GM10266 (cell line): ENCODE measurements around the gene LMBR1.
"Not testable (repeated sequence)": the region's sequence is repeated elsewhere in the genome, so short reads cannot be mapped to it uniquely, and the experiment has no call there.

Experiments used
- DNase-seq: peaks from one replicate; pipeline ENCODE4 v3.0.0; 2012; ENCODE audit errors: extremely low spot score
- TF ChIP-seq, protein P1 (sequence below): IDR thresholded peaks from 2 replicates; pipeline ENCODE4 v1.5.1; 2012; ENCODE audit warnings: mild to moderate bottlenecking, low read depth; ENCODE audit not compliant: control insufficient read depth, insufficient read depth; ENCODE audit errors: missing control alignments

The LMBR1 gene

DNA sequence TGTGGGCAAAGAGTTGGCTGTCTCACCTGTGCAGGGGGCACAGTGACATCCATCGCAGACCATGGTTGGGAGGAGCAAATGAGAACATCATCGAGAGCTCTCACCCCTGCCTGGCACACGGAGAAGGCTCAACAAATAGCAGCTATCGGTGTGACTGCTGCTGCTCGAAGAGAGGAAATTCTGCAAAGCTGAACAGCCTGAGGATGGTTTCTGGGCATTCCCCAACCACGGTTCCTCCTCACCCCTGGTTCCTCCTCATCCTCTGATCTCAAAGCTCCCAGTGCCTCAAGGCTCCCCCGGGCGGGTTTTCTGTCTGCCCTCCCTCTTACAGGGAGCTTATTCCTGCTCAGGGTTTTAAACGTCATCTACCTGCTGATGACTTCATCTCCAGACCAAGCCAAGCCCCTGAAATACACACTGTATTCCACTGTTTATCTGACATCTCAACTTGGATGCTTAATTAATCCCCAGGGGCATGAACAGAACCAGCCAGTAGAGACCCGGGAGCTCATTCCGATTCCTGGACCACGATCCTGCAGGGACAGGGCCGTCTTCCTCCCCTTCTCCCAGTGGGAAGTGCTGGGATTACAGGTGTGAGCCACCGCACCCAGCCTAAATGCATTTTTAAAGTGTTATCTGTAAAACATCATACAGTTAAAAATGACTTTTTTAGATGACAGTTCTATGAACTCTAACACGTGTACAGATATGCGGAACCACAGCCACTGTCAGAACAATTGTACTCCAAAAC, 37.0 kb upstream of the LMBR1 start:
- TF ChIP-seq, protein P1, sequence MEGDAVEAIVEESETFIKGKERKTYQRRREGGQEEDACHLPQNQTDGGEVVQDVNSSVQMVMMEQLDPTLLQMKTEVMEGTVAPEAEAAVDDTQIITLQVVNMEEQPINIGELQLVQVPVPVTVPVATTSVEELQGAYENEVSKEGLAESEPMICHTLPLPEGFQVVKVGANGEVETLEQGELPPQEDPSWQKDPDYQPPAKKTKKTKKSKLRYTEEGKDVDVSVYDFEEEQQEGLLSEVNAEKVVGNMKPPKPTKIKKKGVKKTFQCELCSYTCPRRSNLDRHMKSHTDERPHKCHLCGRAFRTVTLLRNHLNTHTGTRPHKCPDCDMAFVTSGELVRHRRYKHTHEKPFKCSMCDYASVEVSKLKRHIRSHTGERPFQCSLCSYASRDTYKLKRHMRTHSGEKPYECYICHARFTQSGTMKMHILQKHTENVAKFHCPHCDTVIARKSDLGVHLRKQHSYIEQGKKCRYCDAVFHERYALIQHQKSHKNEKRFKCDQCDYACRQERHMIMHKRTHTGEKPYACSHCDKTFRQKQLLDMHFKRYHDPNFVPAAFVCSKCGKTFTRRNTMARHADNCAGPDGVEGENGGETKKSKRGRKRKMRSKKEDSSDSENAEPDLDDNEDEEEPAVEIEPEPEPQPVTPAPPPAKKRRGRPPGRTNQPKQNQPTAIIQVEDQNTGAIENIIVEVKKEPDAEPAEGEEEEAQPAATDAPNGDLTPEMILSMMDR = no peak
- no peak for DNase-seq

DNA sequence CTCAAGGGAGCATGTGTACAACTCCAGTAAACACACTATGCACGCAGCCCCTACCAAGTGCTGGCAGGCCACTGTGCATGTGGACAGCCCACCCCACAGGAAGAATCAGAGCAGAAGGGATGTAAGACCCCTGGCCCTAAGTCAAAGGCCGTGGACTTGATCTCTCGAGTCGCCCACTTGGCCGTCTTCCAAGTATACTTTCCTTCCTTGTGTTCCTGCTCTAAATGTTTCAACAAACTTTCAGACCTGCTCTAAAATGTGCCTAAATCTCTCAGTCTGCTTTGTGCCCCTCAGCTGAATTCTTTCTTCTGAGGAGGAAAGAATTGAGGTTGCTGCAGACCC, 35.4 kb upstream of the LMBR1 start:
- DNase-seq = no peak
- TF ChIP-seq, protein P1 = no peak

DNA sequence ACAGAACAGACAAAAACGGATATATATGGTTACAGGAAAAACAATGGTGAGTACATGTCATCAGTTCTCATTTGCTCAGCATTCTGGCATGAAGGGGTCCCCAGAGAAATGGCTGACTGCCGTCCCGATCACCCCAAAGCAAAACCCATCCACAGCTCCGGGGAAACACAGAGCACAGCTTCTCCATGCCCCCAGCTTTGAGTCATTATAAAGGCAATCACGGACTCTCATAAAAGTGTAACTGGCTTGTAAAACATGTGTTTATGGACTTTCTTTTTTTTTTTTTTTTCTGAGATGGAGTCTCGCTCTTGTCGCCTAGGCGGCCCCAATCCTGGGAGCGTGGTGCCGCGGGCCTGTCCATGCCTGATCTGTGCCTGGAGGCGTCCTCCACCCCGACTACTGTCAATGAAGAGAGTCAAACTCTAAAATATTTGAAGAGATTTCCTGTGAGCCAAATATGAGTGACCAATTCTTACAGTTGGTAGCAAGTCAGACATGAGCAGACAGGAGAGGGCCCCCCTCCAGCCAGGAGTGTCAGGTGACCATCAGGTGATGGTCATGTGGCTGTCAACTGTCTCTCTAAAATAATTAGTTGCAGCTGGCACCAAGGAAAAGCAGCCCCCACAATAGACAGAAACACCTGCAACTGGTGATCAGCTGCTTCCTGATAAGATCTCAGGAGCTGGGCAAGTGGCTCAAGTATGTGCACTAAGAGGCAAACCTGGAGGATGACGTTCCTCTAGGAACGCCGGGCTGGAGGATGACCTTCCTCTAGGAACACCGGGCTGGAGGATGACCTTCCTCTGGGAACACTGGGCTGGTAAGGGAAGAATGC, 34.8 kb upstream of the LMBR1 start:
- TF ChIP-seq, protein P1 = no peak
- no peak for DNase-seq

DNA sequence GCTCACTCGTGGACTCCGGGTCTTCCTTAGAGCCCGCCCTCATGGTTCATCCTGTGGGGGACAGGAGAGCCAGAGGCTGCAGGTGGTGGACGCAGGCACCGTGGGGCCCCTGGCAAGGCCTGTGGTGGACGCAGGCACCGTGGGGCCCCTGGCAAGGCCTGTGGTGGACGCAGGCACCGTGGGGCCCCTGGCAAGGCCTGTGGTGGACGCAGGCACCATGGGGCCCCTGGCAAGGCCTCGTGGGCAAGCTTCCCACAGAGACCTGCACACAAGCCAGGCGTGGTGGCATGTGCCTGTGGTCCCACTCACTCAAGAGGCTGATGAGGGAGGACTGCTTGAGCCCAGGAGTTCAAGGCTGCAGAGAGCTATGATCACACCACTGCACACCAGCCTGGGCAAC, 32.8 kb upstream of the LMBR1 start:
- not testable (repeated sequence) for DNase-seq

DNA sequence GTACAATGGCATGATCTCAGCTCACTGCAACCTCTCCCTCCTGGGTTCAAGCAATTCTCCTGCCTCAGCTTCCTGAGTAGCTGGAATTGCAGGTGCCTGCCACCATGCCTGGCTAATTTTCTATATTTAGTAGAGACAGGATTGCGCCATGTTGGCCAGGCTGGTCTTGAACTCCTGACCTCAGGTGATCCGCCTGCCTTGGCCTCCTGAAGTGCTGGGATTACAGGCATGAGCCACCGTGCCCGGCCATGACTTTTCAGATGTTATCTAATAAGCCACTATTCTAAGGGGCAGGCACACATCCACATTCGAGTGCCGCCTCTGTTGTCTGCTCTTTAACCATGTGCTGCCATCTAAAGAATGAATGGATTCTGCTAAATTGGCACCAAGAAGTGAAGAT, 29.3 kb upstream of the LMBR1 start:
- not testable (repeated sequence) for DNase-seq

DNA sequence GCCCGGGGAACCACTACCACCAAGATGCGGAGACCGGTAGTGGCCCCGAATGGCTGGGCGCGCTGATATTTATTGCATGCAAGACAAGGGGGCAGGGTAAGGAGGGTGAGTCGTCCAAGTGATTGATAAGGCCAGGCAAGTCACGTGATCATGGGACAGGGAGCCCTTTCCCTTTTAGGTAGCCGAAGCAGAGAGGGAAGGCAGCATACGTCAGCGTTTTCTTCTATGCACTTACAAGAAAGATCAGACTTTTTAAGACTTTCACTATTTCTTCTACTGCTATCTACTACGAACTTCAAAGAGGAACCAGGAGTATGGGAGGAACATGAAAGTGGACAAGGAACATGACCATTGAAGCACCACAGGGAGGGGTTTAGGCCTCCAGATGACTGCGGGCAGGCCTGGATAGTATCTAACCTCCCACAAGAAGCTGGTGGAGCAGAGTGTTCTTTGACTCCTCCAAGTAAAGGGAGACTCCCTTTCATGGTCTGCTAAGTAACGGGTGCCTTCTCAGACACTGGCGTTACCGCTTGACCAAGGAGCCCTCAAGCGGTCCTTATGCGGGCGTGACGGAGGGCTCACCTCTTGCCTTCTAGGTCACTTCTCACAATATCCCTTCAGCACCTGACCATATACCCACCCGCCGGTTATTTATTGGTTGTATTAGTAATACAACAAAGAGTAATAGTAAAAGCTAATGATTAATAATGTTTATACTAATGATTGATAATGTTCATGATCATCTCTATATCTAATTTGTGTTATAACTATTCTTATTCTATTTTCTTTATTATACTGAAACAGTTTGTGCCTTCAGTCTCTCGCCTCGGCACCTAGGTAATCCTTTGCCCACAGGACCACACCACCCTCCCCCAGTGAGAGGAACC, 27.7 kb upstream of the LMBR1 start:
- DNase-seq = not testable (repeated sequence)

DNA sequence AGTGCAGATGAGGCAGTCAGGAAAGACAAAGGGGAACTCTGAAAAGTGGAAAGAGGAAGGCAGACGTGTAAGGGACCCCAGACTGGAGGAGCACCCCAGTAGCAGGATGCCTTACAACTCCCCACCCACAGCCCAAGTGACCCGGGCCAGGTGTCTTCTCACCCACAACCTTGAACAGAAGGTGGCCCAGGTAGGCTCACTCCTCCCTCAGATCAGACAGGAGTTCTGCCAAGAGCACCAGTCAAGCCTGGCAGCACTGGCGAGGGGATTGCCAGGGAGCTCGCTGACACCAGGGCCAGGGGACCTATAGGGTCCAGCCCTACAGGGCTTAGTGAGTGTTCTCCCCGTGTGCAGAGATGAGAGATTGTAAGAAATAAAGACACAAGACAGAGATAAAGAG, 27.1 kb upstream of the LMBR1 start:
- no peak for DNase-seq
- TF ChIP-seq, protein P1 = no peak

DNA sequence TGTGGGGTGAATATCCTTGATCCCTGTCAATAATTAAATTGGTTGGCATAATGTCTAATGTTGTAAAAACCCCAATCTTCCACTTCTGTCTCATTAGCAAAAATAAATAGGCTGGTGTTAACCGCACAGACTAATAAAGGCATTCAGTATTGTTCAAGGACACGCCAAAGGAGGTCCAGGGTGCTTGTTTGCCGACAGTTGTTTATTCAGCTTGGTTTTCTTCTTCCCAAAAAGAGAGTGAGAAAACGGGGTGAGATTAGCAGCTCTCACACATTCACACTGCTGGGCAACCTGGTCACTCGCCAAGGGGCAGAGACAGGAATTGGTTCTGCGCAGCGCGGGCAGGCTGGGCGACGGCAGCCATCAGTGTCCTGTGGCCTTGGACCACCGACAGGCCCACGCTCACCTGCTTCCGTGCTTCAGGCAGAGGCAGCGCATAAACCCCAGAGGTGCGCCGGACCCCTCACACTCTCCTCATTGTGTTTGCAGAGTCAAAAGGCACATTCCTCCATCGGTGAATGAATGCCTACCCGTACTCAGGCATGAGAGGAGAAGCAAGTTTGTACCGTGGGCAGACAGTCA, 26.2 kb upstream of the LMBR1 start:
- TF ChIP-seq, protein P1 = no peak
- no peak for DNase-seq
